HG03139 (cell line): ENCODE data around the gene KCNMA1.

Experiments used
- ATAC-seq: cut with Tn5 transposase; IDR thresholded peaks from one replicate; pipeline ENCODE4 v1.9.1; 2021; ENCODE audit not compliant: unreplicated experiment

The KCNMA1 gene

DNA sequence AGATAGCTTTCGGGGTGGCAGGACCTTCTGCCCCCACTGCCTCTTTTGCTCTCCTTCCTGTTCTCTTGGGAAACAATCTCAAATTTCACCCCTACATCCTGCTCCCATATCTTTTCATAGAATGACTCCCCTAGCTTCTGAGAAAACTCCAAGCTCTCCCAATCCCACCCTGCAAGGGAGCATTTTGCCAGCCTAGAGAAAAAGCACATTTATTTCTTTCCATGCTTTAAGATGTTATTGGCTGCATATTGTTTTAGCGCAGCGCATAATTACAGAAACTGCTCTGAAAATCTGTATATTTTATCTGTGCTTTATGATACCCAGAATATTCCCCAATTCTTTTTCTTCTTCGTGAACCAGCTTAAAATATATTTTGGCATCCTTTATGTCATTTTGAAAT, 601.3 kb downstream of the KCNMA1 start:
- ATAC-seq = no peak

DNA sequence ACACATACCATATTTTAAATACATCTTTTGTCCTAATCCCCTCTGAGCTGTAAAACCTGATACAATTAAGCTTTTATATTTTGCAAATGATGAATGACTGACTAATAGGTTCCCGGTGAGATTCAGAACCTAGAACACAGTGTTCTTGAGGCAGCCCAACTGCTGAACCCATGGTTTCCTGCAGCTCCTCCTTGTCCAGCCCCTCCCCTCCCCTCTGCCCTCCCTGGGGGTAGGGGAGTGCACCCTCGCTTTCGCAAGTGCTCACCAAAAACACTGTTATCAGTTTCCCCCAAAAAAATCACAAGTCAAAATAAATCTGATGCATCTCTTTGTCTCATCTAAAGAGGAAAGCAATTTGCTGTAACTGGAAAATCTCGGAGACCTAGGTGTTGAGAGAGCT, 602.8 kb downstream of the KCNMA1 start:
- no peak for ATAC-seq

- no peak for ATAC-seq
Observed at GRCh38 chr10:77034240-77034639, 603.4 kb downstream of the KCNMA1 start.

DNA sequence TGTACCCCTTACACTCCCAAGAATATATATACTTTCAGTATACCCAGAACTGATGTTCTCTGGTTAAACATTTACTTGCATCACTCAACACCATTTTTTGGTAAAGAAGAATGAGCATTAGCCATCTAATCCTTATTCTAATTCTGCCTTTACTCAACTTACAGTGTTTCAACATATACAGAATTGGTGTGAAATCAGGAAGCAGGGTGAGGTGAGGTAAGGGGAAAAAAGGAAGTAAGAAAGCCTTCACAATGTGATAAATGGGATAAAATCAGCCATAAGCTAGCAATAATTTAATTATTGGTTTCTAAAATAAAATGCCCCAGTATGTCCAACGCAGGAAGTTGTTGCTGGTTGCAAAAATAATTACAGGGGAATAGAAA, 605.4 kb downstream of the KCNMA1 start:
- ATAC-seq = no peak

GRCh38 chr10:77031531-77032187, 605.9 kb downstream of the KCNMA1 start:
- no peak for ATAC-seq

DNA sequence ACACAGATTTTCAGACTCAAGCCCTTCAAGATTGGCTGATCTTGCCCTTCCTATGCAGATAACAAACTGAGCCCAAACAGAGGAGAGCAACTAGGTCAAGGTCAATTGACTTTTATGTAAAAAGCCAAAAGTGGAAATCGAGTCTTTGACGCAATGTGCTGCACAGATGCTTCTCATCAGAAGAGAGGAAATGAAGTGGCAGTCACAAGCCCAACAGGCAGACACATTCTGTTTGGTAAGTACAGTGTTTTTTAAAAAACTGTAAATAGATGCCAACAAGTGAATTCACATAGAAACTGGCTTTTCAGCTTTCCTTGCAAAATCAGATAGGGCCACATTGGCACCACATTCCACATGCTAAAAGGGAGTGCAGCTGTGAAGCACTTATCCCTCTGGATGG, 606.6 kb downstream of the KCNMA1 start:
- ATAC-seq = no peak

GRCh38 chr10:77029777-77030717, 607.6 kb downstream of the KCNMA1 start:
- no peak for ATAC-seq

GRCh38 chr10:77028042-77028441, 609.6 kb downstream of the KCNMA1 start:
- ATAC-seq = no peak

DNA sequence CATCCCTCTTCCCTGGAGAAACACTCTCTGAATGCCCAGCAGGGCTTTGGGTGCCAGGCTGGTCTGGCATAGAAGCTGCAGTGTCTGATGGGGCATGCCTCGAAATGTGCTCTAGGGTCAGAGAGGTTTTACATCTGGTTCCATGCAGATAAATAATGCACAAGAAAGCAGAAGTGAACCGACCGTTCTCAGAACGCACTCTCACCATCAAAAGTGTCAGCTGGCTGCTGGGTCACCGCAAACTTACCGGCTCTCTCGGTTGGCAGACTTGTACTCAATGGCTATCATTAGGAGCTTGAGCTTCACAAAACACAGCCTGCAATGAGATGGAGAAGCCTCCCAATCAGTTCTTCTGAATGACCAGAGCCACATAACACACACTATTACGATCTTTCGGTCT, 610.0 kb downstream of the KCNMA1 start:
- peak; percentile 69 for ATAC-seq

- no peak for ATAC-seq
Observed at GRCh38 chr10:77027141-77027540, 610.5 kb downstream of the KCNMA1 start.

DNA sequence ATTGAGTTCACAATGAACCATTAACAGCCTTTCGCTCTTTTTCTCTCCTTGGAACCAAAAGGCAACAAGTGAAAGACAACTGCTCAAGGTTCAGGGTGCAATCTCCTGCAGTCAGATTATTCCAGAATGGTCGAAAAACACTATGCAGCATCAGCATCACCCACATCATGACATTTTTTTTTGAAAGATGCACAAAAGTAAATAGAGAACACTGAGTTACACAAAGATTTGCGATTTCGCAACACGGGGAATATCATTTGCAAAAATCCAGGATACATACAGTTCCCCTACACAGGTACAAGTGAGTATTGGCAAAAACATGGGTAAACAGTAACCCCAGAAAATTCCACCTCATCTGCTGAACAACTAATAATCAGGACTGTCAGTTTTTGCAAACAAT, 611.5 kb downstream of the KCNMA1 start:
- no peak for ATAC-seq

DNA sequence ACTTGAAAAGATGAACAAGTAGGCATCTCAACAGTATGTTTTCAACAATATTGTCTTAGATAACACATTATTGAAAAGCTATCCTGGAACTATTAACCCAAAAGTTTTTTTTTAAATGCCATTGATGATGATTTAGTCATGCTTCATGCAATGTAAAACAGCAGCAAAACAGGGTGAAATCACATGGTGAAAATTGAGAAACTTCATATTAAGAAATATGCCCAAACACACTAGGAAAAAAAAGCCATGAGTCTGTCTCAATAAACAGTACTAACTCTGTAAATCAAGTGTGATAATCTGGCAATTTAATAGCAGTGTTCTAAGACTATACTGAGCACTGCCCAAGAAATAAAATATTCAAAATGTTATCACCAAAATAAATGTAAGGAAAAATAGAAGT, 613.1 kb downstream of the KCNMA1 start:
- ATAC-seq = no peak

- no peak for ATAC-seq
Observed at GRCh38 chr10:77023396-77023795, 614.2 kb downstream of the KCNMA1 start.

- no peak for ATAC-seq
Observed at GRCh38 chr10:77022671-77023070, 614.9 kb downstream of the KCNMA1 start.

- ATAC-seq = no peak
Observed at GRCh38 chr10:77021966-77022490, 615.6 kb downstream of the KCNMA1 start.

DNA sequence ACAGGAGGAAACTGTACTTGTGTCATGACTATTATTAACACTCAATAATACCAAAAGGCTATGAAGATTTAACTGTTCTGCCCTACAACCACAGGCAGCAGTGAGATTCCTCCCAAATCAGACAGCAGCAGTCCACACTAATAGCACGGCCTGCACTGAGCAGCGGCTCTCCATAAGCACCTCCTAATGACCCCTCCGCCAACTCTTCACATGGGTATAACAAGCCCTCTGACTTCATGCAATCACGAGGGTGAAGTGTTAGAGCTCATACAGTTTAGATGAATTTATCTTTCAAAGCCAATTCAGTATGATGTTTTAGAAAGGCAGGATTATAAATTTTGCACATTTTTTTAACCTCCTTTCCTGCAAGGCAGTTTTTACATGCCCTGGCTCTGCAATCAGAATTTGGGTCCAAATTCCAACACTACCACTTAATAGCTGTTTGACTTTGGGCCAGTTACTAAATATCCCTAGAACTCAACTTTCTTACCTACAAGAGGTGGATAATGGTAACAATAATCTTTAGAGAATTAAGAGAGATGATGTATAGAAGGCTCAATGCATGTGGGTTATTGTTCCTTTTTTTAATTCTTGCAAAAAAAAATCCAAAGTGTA, 617.1 kb downstream of the KCNMA1 start:
- no peak for ATAC-seq

GRCh38 chr10:77016855-77017254, 620.8 kb downstream of the KCNMA1 start:
- no peak for ATAC-seq

DNA sequence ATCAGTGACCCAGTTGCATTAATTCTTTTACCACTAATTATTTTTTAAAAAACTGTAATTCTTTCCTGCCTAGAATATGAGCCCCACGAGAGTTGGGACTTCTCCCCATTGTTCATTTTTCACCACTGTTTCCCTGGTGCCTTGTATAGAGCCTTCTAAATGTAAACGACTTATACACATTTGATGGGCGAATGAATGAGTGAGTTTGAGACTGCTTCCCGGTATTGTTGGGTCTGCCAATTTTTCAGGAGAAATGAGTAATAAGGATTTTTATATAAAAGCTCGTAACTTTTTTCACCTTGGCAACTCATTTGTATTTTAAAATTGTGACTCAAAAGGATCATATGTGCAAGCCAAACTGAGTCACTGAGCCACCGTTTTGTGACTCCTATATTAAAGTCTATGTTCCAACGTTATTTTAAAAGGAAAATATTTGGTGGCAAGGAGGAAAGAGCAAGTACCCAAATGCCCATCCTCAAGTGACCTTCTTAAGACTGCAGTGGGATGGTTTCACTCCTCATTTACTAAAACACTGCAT, 621.3 kb downstream of the KCNMA1 start:
- no peak for ATAC-seq

DNA sequence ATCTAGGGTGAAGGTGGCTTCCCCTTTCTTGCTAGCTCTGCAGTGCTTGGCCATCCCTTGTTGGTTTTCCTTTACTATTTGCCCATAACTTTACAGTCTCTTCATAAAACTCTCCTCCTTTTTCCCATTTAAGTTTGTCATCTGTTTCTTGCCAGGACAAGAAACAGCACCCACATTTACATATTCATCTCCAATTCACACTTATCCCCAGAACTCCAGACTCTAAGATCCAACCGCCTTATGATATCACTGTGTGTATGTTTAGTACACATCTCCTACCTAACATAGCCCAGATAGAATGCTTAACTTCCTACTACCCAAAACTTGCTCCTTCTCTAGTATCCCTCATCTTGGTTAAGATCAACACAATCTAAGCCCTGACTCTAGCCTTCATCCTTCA, 622.2 kb downstream of the KCNMA1 start:
- no peak for ATAC-seq

DNA sequence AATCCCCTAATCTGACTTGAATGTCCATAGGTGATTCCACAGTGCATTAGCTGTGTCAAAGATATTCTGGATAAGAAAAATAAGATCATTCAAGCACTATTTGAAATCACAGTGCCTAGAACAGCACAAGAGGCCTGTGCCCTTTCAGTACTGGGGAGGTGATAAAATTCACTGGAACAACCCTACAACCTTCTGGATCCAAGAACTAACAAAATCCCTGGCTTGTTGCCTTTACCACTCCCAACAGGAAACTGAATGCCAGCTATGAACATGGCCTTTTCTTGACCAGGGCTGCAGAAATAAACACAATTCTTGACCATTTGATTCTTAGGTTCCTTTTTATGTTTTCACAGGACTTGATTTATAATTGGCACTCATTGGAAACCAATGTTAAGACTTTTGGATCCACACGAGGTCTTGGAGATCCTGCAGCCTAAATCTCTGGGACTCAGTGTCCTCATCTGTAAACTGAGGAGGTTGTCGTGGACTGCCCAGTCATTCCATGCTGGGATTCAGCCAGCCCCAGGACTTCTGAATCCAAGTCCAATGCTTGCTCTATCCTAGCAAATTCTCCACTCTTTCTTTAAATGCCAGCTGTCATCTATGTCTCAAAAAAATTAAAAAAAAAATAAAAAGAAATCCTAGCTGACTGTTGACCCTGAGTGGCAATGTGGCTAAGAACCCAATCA, 624.7 kb downstream of the KCNMA1 start:
- no peak for ATAC-seq
